GM12892 (cell line): ENCODE data around the gene EBLN2.

ENCODE experiments used
- POLR2A ChIP-seq: IDR thresholded peaks from 2 replicates; pipeline ENCODE4 v1.6.1; 2011; ENCODE audit warnings: low read depth, low read length, control low read depth
- TAF1 ChIP-seq: IDR thresholded peaks from 2 replicates; pipeline ENCODE4 v1.6.1; 2011; ENCODE audit warnings: low read depth, mild to moderate bottlenecking, control low read depth, low read length, borderline replicate concordance

DNA sequence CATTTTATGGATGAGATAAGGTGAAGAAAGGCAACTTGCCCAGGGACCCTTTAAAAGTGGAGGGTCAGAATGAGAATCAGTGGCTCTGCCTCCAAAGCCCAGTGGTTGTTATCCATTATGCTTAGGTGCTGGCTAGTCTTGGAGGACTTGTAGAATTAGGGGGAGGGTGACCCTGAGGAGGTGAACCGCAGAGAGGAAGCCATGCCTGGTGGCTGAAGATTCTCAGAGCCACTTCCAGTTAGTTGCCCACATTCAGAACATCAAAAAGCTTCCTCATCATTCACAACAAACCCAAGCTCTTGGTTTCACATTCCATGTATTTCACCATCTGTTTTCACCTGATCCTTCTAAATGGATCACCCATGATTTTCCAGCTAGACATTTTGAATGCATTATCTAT is 11.2 kb downstream of the EBLN2 start:
- TF ChIP-seq POLR2A (no peak), TAF1 (no peak)
